ENCODE data around the gene PHF14.

- TF ChIP-seq, protein P1, sequence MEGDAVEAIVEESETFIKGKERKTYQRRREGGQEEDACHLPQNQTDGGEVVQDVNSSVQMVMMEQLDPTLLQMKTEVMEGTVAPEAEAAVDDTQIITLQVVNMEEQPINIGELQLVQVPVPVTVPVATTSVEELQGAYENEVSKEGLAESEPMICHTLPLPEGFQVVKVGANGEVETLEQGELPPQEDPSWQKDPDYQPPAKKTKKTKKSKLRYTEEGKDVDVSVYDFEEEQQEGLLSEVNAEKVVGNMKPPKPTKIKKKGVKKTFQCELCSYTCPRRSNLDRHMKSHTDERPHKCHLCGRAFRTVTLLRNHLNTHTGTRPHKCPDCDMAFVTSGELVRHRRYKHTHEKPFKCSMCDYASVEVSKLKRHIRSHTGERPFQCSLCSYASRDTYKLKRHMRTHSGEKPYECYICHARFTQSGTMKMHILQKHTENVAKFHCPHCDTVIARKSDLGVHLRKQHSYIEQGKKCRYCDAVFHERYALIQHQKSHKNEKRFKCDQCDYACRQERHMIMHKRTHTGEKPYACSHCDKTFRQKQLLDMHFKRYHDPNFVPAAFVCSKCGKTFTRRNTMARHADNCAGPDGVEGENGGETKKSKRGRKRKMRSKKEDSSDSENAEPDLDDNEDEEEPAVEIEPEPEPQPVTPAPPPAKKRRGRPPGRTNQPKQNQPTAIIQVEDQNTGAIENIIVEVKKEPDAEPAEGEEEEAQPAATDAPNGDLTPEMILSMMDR (conservative IDR thresholded peaks at IDR 0.05; ENCODE audit: low read depth in 2 of 2) = no peak
- TF ChIP-seq EZH2phosphoT487 (IDR thresholded peaks at IDR 0.05; ENCODE audit: unreplicated experiment) (no peak), EZH2 (IDR thresholded peaks at IDR 0.05; ENCODE audit: low read depth, unreplicated experiment) (no peak), POLR2AphosphoS5 (IDR thresholded peaks at IDR 0.05; ENCODE audit: low read depth) (no peak), JUNB (IDR thresholded peaks at IDR 0.05; ENCODE audit: unreplicated experiment) (no peak), ZNF114 (CRISPR knock-in tag; IDR thresholded peaks at IDR 0.05) (no peak), NANOG (IDR thresholded peaks at IDR 0.05; ENCODE audit: borderline replicate concordance) (no peak), ZNF462 (CRISPR knock-in tag; IDR thresholded peaks at IDR 0.05) (no peak), STAT1 (IDR thresholded peaks at IDR 0.05; ENCODE audit: unreplicated experiment) (no peak), CREB1 (CRISPR knock-in tag; IDR thresholded peaks at IDR 0.05; ENCODE audit: low read depth) (no peak)
- TF ChIP-seq, protein P2, sequence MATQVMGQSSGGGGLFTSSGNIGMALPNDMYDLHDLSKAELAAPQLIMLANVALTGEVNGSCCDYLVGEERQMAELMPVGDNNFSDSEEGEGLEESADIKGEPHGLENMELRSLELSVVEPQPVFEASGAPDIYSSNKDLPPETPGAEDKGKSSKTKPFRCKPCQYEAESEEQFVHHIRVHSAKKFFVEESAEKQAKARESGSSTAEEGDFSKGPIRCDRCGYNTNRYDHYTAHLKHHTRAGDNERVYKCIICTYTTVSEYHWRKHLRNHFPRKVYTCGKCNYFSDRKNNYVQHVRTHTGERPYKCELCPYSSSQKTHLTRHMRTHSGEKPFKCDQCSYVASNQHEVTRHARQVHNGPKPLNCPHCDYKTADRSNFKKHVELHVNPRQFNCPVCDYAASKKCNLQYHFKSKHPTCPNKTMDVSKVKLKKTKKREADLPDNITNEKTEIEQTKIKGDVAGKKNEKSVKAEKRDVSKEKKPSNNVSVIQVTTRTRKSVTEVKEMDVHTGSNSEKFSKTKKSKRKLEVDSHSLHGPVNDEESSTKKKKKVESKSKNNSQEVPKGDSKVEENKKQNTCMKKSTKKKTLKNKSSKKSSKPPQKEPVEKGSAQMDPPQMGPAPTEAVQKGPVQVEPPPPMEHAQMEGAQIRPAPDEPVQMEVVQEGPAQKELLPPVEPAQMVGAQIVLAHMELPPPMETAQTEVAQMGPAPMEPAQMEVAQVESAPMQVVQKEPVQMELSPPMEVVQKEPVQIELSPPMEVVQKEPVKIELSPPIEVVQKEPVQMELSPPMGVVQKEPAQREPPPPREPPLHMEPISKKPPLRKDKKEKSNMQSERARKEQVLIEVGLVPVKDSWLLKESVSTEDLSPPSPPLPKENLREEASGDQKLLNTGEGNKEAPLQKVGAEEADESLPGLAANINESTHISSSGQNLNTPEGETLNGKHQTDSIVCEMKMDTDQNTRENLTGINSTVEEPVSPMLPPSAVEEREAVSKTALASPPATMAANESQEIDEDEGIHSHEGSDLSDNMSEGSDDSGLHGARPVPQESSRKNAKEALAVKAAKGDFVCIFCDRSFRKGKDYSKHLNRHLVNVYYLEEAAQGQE (IDR thresholded peaks at IDR 0.05; ENCODE audit: unreplicated experiment) = no peak
- TF ChIP-seq, protein P3, sequence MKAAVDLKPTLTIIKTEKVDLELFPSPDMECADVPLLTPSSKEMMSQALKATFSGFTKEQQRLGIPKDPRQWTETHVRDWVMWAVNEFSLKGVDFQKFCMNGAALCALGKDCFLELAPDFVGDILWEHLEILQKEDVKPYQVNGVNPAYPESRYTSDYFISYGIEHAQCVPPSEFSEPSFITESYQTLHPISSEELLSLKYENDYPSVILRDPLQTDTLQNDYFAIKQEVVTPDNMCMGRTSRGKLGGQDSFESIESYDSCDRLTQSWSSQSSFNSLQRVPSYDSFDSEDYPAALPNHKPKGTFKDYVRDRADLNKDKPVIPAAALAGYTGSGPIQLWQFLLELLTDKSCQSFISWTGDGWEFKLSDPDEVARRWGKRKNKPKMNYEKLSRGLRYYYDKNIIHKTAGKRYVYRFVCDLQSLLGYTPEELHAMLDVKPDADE (IDR thresholded peaks at IDR 0.05) = no peak
Measured at GRCh38 chr7:11006291-11006690, 32.6 kb downstream of the PHF14 start.
